HEK293 (cell line): ENCODE results near the gene AGRN.

ENCODE experiments used
- CTCF ChIA-PET: fragments of 350-600 bp; formaldehyde crosslinking; extraction: SDS; loops from one replicate; lab custom pipeline; 2021; ENCODE audit warnings: antibody characterized with exemption; lab: Yijun Ruan, JAX
- POLR2A ChIA-PET: fragments of 300-600 bp; formaldehyde crosslinking; extraction: SDS; loops from one replicate; lab custom pipeline; 2020; ENCODE audit warnings: antibody characterized with exemption, inconsistent platforms; lab: Yijun Ruan, JAX
- H3K27ac ChIP-seq: fragments of 200-500 bp; sonication (Bioruptor generic); 2 replicates; pipeline ENCODE4 v1.5.1; 2014; ENCODE audit warnings: low read depth, low read length, control low read depth, inconsistent platforms; ENCODE audit errors: extremely low read depth
- H3K36me3 ChIP-seq, 2 experiments: fragments of 200-500 bp in 1 of 2; sonication (Bioruptor generic) in 1 of 2; 1 replicate in 1 of 2; 2 replicates in 1 of 2; pipeline ENCODE4 v1.5.1; 2014 to 2017; ENCODE audit warnings: inconsistent platforms in 2 of 2, low read length in 2 of 2; ENCODE audit not compliant: control insufficient read depth in 2 of 2, insufficient read depth in 1 of 2
- H3K4me1 ChIP-seq: fragments of 200-500 bp; sonication (Bioruptor generic); 2 replicates; pipeline ENCODE4 v1.5.1; 2014; ENCODE audit warnings: mild to moderate bottlenecking, low read length, inconsistent platforms; ENCODE audit not compliant: control insufficient read depth, insufficient read depth
- H3K4me3 ChIP-seq: 2 replicates; pipeline ENCODE4 v1.5.1; 2011; ENCODE audit warnings: low read depth, mild to moderate bottlenecking, control low read depth, low read length, moderate library complexity
- H3K9me3 ChIP-seq: fragments of 200-500 bp; sonication (Bioruptor generic); 2 replicates; pipeline ENCODE4 v1.5.1; 2014; ENCODE audit warnings: low read depth, low read length, inconsistent platforms; ENCODE audit not compliant: control insufficient read depth, insufficient read depth
- ELK4 ChIP-seq: IDR thresholded peaks from 2 replicates; pipeline ENCODE4 v1.6.1; 2011; ENCODE audit warnings: mild to moderate bottlenecking, low read depth, low read length, borderline replicate concordance
- GLI2 ChIP-seq: fragments of 450-650 bp; formaldehyde crosslinking; IDR thresholded peaks from 2 replicates; pipeline ENCODE4; 2017; ENCODE audit warnings: missing biosample characterization, missing genetic modification characterization, low read depth, borderline replicate concordance
- KLF1 ChIP-seq: fragments of 450-650 bp; formaldehyde crosslinking; IDR thresholded peaks from 2 replicates; pipeline ENCODE4 v1.5.1; 2016; ENCODE audit warnings: missing biosample characterization, missing genetic modification characterization
- KLF8 ChIP-seq: fragments of 450-650 bp; formaldehyde crosslinking; IDR thresholded peaks from 2 replicates; pipeline ENCODE4 v1.5.1; 2016; ENCODE audit warnings: missing biosample characterization, missing genetic modification characterization
- SALL2 ChIP-seq: fragments of 450-650 bp; formaldehyde crosslinking; IDR thresholded peaks from 2 replicates; pipeline ENCODE4 v1.5.0; 2017; ENCODE audit warnings: missing biosample characterization, mild to moderate bottlenecking, missing genetic modification characterization, borderline replicate concordance
- TRIM28 ChIP-seq: IDR thresholded peaks from 2 replicates; pipeline ENCODE4 v1.6.1; 2011; ENCODE audit warnings: low read length, control low read depth, borderline replicate concordance
- YY2 ChIP-seq: fragments of 450-650 bp; formaldehyde crosslinking; IDR thresholded peaks from 2 replicates; pipeline ENCODE4 v1.5.1; 2016; ENCODE audit warnings: missing biosample characterization, missing genetic modification characterization
- ZBTB7A ChIP-seq: fragments of 450-650 bp; formaldehyde crosslinking; IDR thresholded peaks from 2 replicates; pipeline ENCODE4 v1.5.1; 2016; ENCODE audit warnings: low read depth, missing biosample characterization, missing genetic modification characterization
- ZFHX2 ChIP-seq: fragments of 450-650 bp; formaldehyde crosslinking; conservative IDR thresholded peaks from 2 replicates; pipeline ENCODE4 v1.5.1; 2016; ENCODE audit warnings: missing biosample characterization, missing genetic modification characterization
- ZFP37 ChIP-seq: fragments of 450-650 bp; formaldehyde crosslinking; IDR thresholded peaks from 2 replicates; pipeline ENCODE4 v1.5.1; 2016; ENCODE audit warnings: missing biosample characterization, missing genetic modification characterization
- ZNF184 ChIP-seq: fragments of 450-650 bp; IDR thresholded peaks from 2 replicates; pipeline ENCODE4 v1.5.1; 2018; ENCODE audit warnings: missing biosample characterization, mild to moderate bottlenecking, missing genetic modification characterization
- ZNF558 ChIP-seq: fragments of 450-650 bp; formaldehyde crosslinking; IDR thresholded peaks from 2 replicates; pipeline ENCODE4 v1.5.1; 2016; ENCODE audit warnings: missing biosample characterization, missing genetic modification characterization
- ZNF561 ChIP-seq: fragments of 450-650 bp; IDR thresholded peaks from 2 replicates; pipeline ENCODE4 v1.5.1; 2018; ENCODE audit warnings: missing biosample characterization, missing genetic modification characterization, borderline replicate concordance
- ZNF596 ChIP-seq: fragments of 450-650 bp; IDR thresholded peaks from 2 replicates; pipeline ENCODE4 v1.5.0; 2018; ENCODE audit warnings: missing biosample characterization, mild to moderate bottlenecking, missing genetic modification characterization, moderate library complexity
- ZNF621 ChIP-seq: fragments of 450-650 bp; formaldehyde crosslinking; IDR thresholded peaks from 2 replicates; pipeline ENCODE4 v1.5.1; 2017; ENCODE audit warnings: missing biosample characterization, missing genetic modification characterization
- ZNF701 ChIP-seq: fragments of 450-650 bp; formaldehyde crosslinking; IDR thresholded peaks from 2 replicates; pipeline ENCODE4 v1.5.1; 2016; ENCODE audit warnings: missing biosample characterization, missing genetic modification characterization
- ZNF768 ChIP-seq: fragments of 450-650 bp; formaldehyde crosslinking; IDR thresholded peaks from 2 replicates; pipeline ENCODE4 v1.5.1; 2018; ENCODE audit warnings: missing biosample characterization, mild to moderate bottlenecking, missing genetic modification characterization
- ZNF776 ChIP-seq: fragments of 450-650 bp; formaldehyde crosslinking; IDR thresholded peaks from 2 replicates; pipeline ENCODE4 v1.5.0; 2017; ENCODE audit warnings: missing biosample characterization, missing genetic modification characterization, borderline replicate concordance
- ZNF791 ChIP-seq: fragments of 450-650 bp; formaldehyde crosslinking; IDR thresholded peaks from 2 replicates; pipeline ENCODE4 v1.5.1; 2016; ENCODE audit warnings: missing biosample characterization, missing genetic modification characterization
- ZNF843 ChIP-seq: fragments of 450-650 bp; formaldehyde crosslinking; IDR thresholded peaks from 2 replicates; pipeline ENCODE4 v1.5.1; 2016; ENCODE audit warnings: missing biosample characterization, missing genetic modification characterization
- TF ChIP-seq, protein P1 (sequence below): fragments of 450-650 bp; formaldehyde crosslinking; IDR thresholded peaks from 2 replicates; pipeline ENCODE4 v1.5.1; 2016; ENCODE audit warnings: missing biosample characterization, missing genetic modification characterization
- TF ChIP-seq, protein P2 (sequence below): fragments of 450-650 bp; formaldehyde crosslinking; IDR thresholded peaks from 2 replicates; pipeline ENCODE4 v1.5.1; 2016; ENCODE audit warnings: missing biosample characterization, missing genetic modification characterization

AGRN gene

DNA sequence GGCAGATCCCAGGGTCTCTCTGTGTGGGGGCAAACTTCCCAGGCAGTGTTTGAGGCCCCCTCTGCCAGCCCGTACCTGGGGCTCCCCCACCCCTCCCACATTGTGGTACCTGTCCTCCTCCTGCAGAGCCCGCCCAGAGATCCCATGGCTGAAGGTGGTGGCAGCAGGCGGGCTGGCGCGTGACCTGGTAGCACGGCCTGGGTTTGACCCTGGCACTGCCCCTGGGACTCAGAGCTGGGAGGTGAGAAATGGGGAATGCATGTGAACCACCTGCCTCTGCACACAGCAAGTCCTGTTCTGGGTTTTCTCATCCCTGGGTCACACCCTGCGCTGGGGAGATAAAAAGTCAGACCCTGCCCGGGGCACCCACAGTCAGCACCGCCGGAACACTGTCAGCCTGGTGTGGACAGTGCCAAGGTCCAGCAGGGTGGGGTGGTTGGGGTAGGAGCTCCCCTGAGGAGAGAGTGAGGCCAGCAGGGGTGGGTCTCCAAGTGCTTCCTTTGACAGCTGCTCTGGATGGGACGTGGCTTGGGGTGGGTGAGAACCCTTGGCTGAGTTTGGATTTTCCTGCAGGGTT, 11.8 kb downstream of the AGRN start (continued):
- TF ChIP-seq, protein P1, sequence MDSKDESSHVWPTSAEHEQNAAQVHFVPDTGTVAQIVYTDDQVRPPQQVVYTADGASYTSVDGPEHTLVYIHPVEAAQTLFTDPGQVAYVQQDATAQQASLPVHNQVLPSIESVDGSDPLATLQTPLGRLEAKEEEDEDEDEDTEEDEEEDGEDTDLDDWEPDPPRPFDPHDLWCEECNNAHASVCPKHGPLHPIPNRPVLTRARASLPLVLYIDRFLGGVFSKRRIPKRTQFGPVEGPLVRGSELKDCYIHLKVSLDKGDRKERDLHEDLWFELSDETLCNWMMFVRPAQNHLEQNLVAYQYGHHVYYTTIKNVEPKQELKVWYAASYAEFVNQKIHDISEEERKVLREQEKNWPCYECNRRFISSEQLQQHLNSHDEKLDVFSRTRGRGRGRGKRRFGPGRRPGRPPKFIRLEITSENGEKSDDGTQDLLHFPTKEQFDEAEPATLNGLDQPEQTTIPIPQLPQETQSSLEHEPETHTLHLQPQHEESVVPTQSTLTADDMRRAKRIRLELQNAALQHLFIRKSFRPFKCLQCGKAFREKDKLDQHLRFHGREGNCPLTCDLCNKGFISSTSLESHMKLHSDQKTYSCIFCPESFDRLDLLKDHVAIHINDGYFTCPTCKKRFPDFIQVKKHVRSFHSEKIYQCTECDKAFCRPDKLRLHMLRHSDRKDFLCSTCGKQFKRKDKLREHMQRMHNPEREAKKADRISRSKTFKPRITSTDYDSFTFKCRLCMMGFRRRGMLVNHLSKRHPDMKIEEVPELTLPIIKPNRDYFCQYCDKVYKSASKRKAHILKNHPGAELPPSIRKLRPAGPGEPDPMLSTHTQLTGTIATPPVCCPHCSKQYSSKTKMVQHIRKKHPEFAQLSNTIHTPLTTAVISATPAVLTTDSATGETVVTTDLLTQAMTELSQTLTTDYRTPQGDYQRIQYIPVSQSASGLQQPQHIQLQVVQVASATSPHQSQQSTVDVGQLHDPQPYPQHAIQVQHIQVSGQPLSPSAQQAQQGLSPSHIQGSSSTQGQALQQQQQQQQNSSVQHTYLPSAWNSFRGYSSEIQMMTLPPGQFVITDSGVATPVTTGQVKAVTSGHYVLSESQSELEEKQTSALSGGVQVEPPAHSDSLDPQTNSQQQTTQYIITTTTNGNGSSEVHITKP = 0 out of 2 replicates have a peak, but pooled peaks have one; percentile 34
- TF ChIP-seq SALL2 = no peak

DNA sequence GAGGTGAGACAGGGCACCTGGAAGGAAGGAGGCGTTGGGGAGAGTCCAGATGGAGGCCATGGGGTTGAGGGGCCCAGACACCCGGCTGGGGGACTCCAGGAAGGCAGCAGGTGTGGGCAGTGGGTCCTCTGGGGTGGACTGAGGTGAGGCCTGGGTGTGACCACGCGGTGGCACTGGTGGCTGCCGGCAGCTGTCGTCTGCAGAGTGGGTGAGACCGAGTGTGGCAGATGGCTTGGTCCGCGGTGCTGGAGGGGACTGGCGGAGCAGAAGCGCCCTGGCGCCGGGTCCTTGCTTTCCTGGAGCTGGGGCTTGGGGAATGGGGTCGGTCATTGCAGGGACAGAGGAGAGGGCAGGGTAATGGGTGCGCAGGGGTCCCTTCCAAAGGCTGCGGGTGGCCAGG, 12.5 kb downstream of the AGRN start:
- TF ChIP-seq ZNF621 (tag by site-specific recombination) (no peak), ZNF596 (tag by site-specific recombination) (no peak), YY2 (tag by site-specific recombination) (no peak)
- TF ChIP-seq, protein P2, sequence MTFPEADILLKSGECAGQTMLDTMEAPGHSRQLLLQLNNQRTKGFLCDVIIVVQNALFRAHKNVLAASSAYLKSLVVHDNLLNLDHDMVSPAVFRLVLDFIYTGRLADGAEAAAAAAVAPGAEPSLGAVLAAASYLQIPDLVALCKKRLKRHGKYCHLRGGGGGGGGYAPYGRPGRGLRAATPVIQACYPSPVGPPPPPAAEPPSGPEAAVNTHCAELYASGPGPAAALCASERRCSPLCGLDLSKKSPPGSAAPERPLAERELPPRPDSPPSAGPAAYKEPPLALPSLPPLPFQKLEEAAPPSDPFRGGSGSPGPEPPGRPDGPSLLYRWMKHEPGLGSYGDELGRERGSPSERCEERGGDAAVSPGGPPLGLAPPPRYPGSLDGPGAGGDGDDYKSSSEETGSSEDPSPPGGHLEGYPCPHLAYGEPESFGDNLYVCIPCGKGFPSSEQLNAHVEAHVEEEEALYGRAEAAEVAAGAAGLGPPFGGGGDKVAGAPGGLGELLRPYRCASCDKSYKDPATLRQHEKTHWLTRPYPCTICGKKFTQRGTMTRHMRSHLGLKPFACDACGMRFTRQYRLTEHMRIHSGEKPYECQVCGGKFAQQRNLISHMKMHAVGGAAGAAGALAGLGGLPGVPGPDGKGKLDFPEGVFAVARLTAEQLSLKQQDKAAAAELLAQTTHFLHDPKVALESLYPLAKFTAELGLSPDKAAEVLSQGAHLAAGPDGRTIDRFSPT (tag by site-specific recombination) = 0 out of 2 replicates have a peak, but pooled peaks have one; percentile 42
- TF ChIP-seq, all 188 proteins: peak for 1
- ChIA-PET CTCF (interaction anchor here (0.9 to 1.0 kb wide), 2 partner anchors 17 to 32 kb away, joined by 3 read pairs; no protein-coding TSS in a partner anchor), POLR2A (no interaction called here)
- Histone ChIP-seq H3K4me1 (no peaks in the 10 kb centered on the region), H3K27ac (no peak overlapping the region), H3K4me3 (no peak overlapping the region), H3K9me3 (no peaks in the 10 kb centered on the region), H3K36me3 (peaks cover 0 to 28% of the 10 kb centered on the region in 2 experiments; a peak in 1 of 3 replicates)

DNA sequence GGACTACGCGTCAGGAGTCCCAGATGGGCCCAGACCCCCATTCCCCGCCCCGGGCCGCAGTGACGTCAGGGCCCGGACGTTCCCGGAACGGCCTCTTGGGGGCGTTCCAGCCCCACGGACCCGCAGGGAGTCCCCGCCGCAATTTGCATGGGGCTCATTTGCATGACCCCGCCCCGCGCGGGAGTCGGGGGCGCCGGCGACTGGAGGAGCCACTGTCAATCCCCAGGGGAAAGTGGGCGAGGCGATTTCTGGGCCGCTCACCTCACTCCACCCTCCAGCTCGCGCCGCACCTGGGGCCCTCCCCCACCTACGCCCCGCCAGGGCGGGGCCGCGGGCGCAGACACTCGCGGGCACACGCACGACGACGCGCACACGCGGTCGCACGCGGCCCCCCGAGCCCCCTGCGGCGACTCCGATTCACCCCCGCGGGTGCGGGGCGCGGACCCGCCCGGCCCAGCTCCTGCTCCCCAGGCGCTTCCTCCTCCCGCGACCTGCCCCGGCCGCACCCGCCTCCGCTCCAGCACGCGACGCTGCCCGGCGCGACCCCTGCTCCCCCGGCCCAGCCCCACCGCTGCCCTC, 13.2 kb downstream of the AGRN start:
- Histone ChIP-seq H3K27ac (no peak overlapping the region), H3K4me1 (no peaks in the 10 kb centered on the region), H3K36me3 (peaks cover 0 to 22% of the 10 kb centered on the region in 2 experiments; a peak in 1 of 3 replicates), H3K9me3 (no peaks in the 10 kb centered on the region), H3K4me3 (no peak overlapping the region)
- POLR2A ChIA-PET = no interaction called here
- TF ChIP-seq ZNF184 (no peak), KLF8 (tag by site-specific recombination) (peak; percentile 74)
- TF ChIP-seq, all 188 proteins: peak for 1
- CTCF ChIA-PET = interaction anchor here (1.0 kb wide), 1 partner anchor 31 kb away, joined by 3 read pairs; no protein-coding TSS in a partner anchor

GRCh38 chr1:1033731-1034438, 14.0 kb downstream of the AGRN start:
- CTCF ChIA-PET = interaction anchor here (1.0 kb wide), 1 partner anchor 30 kb away, joined by 3 read pairs; no protein-coding TSS in a partner anchor
- Histone ChIP-seq H3K4me3 (no peak overlapping the region), H3K36me3 (peaks cover 0 to 24% of the 10 kb centered on the region in 2 experiments; a peak in 1 of 3 replicates), H3K9me3 (no peaks in the 10 kb centered on the region), H3K4me1 (no peaks in the 10 kb centered on the region), H3K27ac (no peak overlapping the region)
- POLR2A ChIA-PET = interaction anchor here (1.0 kb wide), 1 partner anchor 20 kb away, joined by 3 read pairs; no protein-coding TSS in a partner anchor
- TF ChIP-seq ELK4 (no peak), ZNF561 (tag by site-specific recombination) (no peak), GLI2 (no peak), TRIM28 (no peak), ZNF701 (tag by site-specific recombination) (no peak), ZNF791 (no peak), ZNF843 (tag by site-specific recombination) (no peak), ZFP37 (tag by site-specific recombination) (no peak), ZBTB7A (tag by site-specific recombination) (no peak), ZNF776 (tag by site-specific recombination) (no peak), ZFHX2 (tag by site-specific recombination) (no peak), ZNF558 (no peak), KLF1 (no peak), ZNF768 (tag by site-specific recombination) (no peak)
